Bronchial epithelial cell (primary cell): ENCODE data around the gene STRIP2. TPM values are rescaled to one million over a fixed set of nuclear protein-coding genes. Genes with fewer than 3 reads are reported as not detected.

ENCODE experiments used
- DNase-seq: peaks from one replicate; pipeline ENCODE4 v3.0.0-alpha.2; 2010; ENCODE audit warnings: low read depth
- FAIRE-seq: peaks from 2 replicates; lab custom pipeline; 2011; peaks lifted over from hg19 to GRCh38; lab: Jason Lieb, UNC
- H3K27me3 ChIP-seq: 2 replicates; pipeline ENCODE4 v1.5.1; 2011; ENCODE audit warnings: low read length; ENCODE audit not compliant: control insufficient read depth, insufficient read depth
- H3K36me3 ChIP-seq: 2 replicates; pipeline ENCODE4 v1.5.1; 2011; ENCODE audit warnings: low read length; ENCODE audit not compliant: control insufficient read depth, insufficient read depth
- H3K4me3 ChIP-seq: 2 replicates; pipeline ENCODE4 v1.5.1; 2011; ENCODE audit warnings: mild to moderate bottlenecking, low read depth, low read length, control low read depth
- CTCF ChIP-seq: IDR thresholded peaks from 2 replicates; pipeline ENCODE4 v1.5.1; 2011; ENCODE audit warnings: mild to moderate bottlenecking, moderate library complexity, low read length, control low read depth, inconsistent platforms; ENCODE audit not compliant: insufficient read depth, severe bottlenecking
- total RNA-seq: library from RNA; depleted of rRNA; stranded (reverse); fragments of >200 nt; gene quantifications from 2 replicates; pipeline ENCODE4 v1.2.1, GENCODE V29; 2014

Gene STRIP2
- total RNA-seq, 1 donor from 2014 or later = 6.8 TPM

GRCh38 chr7:129426482-129426881 is 7.8 kb upstream of the STRIP2 start:
- DNase-seq (no peak), FAIRE-seq (no peak)
- no peak overlapping the region for H3K4me3 ChIP-seq
- no peak for TF ChIP-seq CTCF
- peaks cover 3% of the 10 kb centered on the region for H3K36me3 ChIP-seq
- no peaks in the 10 kb centered on the region for H3K27me3 ChIP-seq

DNA sequence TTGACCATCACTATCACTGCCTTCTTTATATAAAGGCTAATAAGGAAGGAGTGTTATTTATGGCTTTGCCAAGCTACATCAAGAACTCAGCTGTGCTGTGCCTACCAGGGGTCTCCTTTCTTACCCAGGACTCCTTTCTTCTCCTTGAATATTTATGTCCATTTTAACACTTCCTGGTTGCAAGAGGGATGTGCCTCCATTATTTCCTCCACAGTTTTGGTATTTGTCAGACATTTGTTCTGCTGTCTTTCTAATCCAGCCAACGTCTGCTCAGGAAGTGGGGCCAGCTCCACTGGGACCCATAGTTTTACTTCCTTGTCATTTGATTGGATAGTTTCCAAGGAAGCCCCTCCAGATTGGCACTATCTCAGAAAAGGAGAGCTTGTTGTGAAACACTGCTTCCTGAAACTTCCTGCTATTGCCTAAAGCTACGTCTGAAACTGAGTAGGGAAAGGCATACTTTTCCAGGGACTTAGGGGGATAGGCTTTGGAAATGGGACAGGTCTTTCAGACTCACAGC is 6.6 kb upstream of the STRIP2 start:
- Histone ChIP-seq H3K4me3 (no peak overlapping the region), H3K36me3 (peaks cover 3% of the 10 kb centered on the region), H3K27me3 (no peaks in the 10 kb centered on the region)
- no peak for DNase-seq
- no peak for TF ChIP-seq CTCF
- FAIRE-seq = no peak

- DNase-seq = no peak
- Histone ChIP-seq H3K36me3 (no peaks in the 10 kb centered on the region), H3K4me3 (no peak overlapping the region), H3K27me3 (no peaks in the 10 kb centered on the region)
- TF ChIP-seq CTCF = no peak
- FAIRE-seq = no peak
Measured at GRCh38 chr7:129431911-129432643, 2.2 kb upstream of the STRIP2 start.

DNA sequence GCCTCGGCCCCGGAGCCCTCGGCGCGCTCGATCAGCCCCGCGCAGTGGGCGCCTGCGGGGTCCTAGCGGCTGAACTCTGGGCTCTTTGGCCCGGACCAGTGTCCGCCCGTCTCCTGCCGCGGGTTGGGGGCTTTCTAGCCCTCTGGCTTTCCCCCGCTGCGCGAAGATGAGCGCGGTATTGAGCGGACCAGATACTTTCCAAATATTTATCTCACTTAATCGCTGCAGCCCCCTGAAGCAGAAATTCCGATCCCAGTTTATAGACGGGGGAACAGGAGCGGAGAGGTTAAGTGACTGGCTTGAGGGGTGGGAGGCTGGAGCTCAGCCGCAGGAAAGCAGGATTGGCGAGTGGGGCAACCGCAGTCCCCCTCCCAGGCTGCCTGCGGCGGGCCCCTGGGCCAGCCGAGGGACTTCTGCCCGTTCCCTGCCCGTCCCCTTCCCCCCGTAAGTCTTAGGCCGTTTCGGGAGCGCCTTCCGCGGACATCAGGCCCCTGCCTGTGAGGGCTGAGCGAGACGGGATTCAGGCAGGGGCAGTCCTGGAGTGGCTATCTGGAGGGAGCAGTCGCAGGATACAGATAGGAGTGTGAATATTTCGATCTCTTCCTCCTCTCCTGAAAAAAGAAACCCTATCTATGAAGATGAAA is 565 bp downstream of the STRIP2 start:
- no peak for DNase-seq
- peak overlapping the region; percentile 64 for H3K4me3 ChIP-seq
- no peaks in the 10 kb centered on the region for H3K27me3 ChIP-seq
- H3K36me3 ChIP-seq = no peaks in the 10 kb centered on the region
- no peak for FAIRE-seq
- no peak for TF ChIP-seq CTCF

DNA sequence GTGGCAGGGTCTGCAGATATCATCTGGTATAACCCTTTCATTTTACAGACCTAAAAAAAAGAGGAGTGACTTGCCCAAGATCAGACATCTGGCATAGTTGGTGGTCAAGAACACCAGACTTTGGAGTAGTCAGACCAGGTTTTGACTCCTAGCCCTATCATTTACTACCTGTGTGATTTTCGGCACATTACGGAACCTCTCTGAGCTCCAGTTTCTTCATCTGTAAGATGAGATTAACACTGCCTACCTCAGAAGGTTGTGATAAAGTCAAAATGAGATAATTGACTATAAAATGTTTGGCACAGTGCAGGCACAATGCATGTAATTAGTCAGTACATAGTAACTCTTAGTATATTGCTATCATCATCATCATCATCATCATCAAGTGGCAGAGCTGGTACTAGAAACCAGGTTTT is 1.2 kb downstream of the STRIP2 start:
- FAIRE-seq (no peak), DNase-seq (peak; percentile 15)
- peak overlapping the region; percentile 64 for H3K4me3 ChIP-seq
- H3K36me3 ChIP-seq = no peaks in the 10 kb centered on the region
- H3K27me3 ChIP-seq = no peaks in the 10 kb centered on the region
- no peak for TF ChIP-seq CTCF
